SK-N-SH treated with all-trans-retinoic acid at 6 μM for 48 hours (cell line): ENCODE measurements around the gene ARFGEF2.
A peak's percentile ranks its signal among the peaks of the same experiment; 100 is the strongest.

Experiments used
- ATAC-seq: fragments of 200-7000 bp; cut with Tn5 transposase; 3 replicates; pipeline ENCODE4 v1.9.1; 2020; ENCODE audit warnings: mild to moderate bottlenecking, moderate library complexity
- ARNTL ChIP-seq: fragments of 450-650 bp; formaldehyde crosslinking; IDR thresholded peaks from 2 replicates; pipeline ENCODE4 v1.5.0; 2020; ENCODE audit warnings: low read depth, mild to moderate bottlenecking, moderate library complexity, borderline replicate concordance
- BACH2 ChIP-seq: fragments of 250-450 bp; sonication (Bioruptor Pico); IDR thresholded peaks from 2 replicates; pipeline ENCODE4 v1.9.0; 2021; ENCODE audit warnings: mild to moderate bottlenecking, borderline replicate concordance
- CREB5 ChIP-seq: fragments of 250-450 bp; sonication (Bioruptor Pico); IDR thresholded peaks from 2 replicates; pipeline ENCODE4 v1.5.1; 2020; ENCODE audit warnings: low read depth, mild to moderate bottlenecking, moderate library complexity
- CSDC2 ChIP-seq: fragments of 250-450 bp; sonication (Bioruptor Pico); IDR thresholded peaks from 2 replicates; pipeline ENCODE4 v1.5.0; 2020; ENCODE audit warnings: mild to moderate bottlenecking, moderate library complexity
- CSRNP3 ChIP-seq: fragments of 250-450 bp; sonication (Bioruptor Pico); IDR thresholded peaks from 2 replicates; pipeline ENCODE4 v1.5.1; 2021; ENCODE audit warnings: mild to moderate bottlenecking, moderate library complexity
- OSR1 ChIP-seq: fragments of 250-450 bp; sonication (Bioruptor Pico); IDR thresholded peaks from 2 replicates; pipeline ENCODE4 v1.8.0; 2022; ENCODE audit warnings: moderate library complexity, mild to moderate bottlenecking, inconsistent platforms
- RARB ChIP-seq: fragments of 250-450 bp; sonication (Bioruptor Pico); IDR thresholded peaks from 2 replicates; pipeline ENCODE4 v1.8.0; 2021; ENCODE audit warnings: mild to moderate bottlenecking, moderate library complexity
- SNAI2 ChIP-seq: fragments of 250-450 bp; sonication (Bioruptor Pico); IDR thresholded peaks from 2 replicates; pipeline ENCODE4 v1.5.0; 2020; ENCODE audit warnings: mild to moderate bottlenecking, moderate library complexity
- TCF4 ChIP-seq: fragments of 250-450 bp; sonication (Bioruptor Pico); IDR thresholded peaks from 2 replicates; pipeline ENCODE4 v1.8.0; 2021; ENCODE audit warnings: mild to moderate bottlenecking, moderate library complexity, borderline replicate concordance
- ZC3H10 ChIP-seq: fragments of 250-450 bp; sonication (Bioruptor Pico); IDR thresholded peaks from 2 replicates; pipeline ENCODE4 v1.5.1; 2021; ENCODE audit warnings: mild to moderate bottlenecking, moderate library complexity
- ZFP3 ChIP-seq: fragments of 250-450 bp; sonication (Bioruptor Pico); IDR thresholded peaks from 2 replicates; pipeline ENCODE4 v1.5.0; 2020; ENCODE audit warnings: mild to moderate bottlenecking, moderate library complexity
- ZFP30 ChIP-seq: fragments of 450-650 bp; formaldehyde crosslinking; IDR thresholded peaks from 2 replicates; pipeline ENCODE4 v1.5.0; 2022; ENCODE audit warnings: mild to moderate bottlenecking, moderate library complexity
- ZNF70 ChIP-seq: fragments of 450-650 bp; formaldehyde crosslinking; IDR thresholded peaks from 2 replicates; pipeline ENCODE4 v1.5.0; 2020; ENCODE audit warnings: mild to moderate bottlenecking, moderate library complexity
- ZNF8 ChIP-seq: fragments of 450-650 bp; formaldehyde crosslinking; IDR thresholded peaks from 2 replicates; pipeline ENCODE4 v1.5.0; 2020; ENCODE audit warnings: mild to moderate bottlenecking, moderate library complexity
- TF ChIP-seq, protein P1 (sequence below): fragments of 250-450 bp; sonication (Bioruptor Pico); IDR thresholded peaks from 2 replicates; pipeline ENCODE4 v1.5.0; 2020; ENCODE audit warnings: mild to moderate bottlenecking, moderate library complexity
- TF ChIP-seq, protein P2 (sequence below): fragments of 250-450 bp; sonication (Bioruptor Pico); IDR thresholded peaks from 2 replicates; pipeline ENCODE4 v1.8.0; 2021; ENCODE audit warnings: low read depth, mild to moderate bottlenecking, moderate library complexity, borderline replicate concordance

The ARFGEF2 gene

GRCh38 chr20:48909910-48910309 lies 11.6 kb upstream of the ARFGEF2 start:
- no peak for TF ChIP-seq RARB (CRISPR knock-in tag)
- TF ChIP-seq TCF4, result no peak
- no peak for TF ChIP-seq ZNF8 (CRISPR knock-in tag)
- TF ChIP-seq, protein P1, sequence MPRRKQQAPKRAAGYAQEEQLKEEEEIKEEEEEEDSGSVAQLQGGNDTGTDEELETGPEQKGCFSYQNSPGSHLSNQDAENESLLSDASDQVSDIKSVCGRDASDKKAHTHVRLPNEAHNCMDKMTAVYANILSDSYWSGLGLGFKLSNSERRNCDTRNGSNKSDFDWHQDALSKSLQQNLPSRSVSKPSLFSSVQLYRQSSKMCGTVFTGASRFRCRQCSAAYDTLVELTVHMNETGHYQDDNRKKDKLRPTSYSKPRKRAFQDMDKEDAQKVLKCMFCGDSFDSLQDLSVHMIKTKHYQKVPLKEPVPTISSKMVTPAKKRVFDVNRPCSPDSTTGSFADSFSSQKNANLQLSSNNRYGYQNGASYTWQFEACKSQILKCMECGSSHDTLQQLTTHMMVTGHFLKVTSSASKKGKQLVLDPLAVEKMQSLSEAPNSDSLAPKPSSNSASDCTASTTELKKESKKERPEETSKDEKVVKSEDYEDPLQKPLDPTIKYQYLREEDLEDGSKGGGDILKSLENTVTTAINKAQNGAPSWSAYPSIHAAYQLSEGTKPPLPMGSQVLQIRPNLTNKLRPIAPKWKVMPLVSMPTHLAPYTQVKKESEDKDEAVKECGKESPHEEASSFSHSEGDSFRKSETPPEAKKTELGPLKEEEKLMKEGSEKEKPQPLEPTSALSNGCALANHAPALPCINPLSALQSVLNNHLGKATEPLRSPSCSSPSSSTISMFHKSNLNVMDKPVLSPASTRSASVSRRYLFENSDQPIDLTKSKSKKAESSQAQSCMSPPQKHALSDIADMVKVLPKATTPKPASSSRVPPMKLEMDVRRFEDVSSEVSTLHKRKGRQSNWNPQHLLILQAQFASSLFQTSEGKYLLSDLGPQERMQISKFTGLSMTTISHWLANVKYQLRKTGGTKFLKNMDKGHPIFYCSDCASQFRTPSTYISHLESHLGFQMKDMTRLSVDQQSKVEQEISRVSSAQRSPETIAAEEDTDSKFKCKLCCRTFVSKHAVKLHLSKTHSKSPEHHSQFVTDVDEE (CRISPR knock-in tag), result no peak
- no peak for TF ChIP-seq ZFP3 (CRISPR knock-in tag)
- TF ChIP-seq CSRNP3, result no peak
- TF ChIP-seq ARNTL, result no peak
- TF ChIP-seq ZNF70 (CRISPR knock-in tag), result no peak
- TF ChIP-seq CREB5 (CRISPR knock-in tag), result no peak
- no peak for TF ChIP-seq CSDC2 (CRISPR knock-in tag)
- TF ChIP-seq, all 23 proteins: peak for 0
- no peak for ATAC-seq

DNA sequence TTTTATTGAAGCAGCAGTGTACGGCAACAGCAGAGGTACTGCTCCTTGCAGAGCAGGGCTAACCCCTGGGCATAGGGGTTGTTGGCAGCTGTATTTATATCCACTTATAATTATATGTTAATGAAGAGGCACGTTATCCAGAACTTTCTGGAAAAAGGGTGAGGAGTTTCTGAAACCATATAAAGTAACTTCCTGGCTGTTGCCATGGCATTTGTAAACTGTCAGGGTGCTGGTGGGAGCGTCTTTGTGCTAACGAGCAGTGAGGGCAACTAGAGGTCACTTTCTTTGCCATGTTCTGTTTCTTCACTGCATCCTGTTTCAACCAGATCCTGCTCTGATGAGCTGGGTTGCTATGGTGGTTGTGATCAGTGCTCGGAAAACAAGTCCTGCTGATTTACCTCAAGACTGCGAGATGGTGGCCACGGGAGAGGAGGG lies 11.1 kb upstream of the ARFGEF2 start:
- TF ChIP-seq ZNF70 (CRISPR knock-in tag), result no peak
- TF ChIP-seq ZC3H10 (CRISPR knock-in tag), result no peak
- TF ChIP-seq ZFP30 (CRISPR knock-in tag), result no peak
- ATAC-seq, result no peak

DNA sequence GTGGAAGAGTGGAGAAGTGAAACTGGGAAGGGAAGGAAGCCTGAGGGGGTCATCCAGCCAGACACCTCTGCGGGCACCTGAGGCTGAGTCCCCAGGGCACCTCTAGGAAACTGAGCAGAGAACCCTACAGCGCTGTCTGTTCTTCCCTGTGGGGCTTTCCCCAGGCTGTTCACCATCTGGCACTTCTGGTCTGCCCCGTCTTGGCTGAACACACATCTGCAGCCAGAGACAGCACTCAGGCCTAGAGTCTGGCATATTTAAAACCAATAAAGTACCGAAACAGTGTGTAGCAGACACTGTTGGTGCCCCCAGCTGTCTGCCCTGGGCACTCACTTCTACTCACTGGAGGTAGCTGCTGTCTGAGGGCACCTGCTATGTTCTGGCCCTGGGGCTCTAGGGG lies 9.4 kb upstream of the ARFGEF2 start:
- peak; percentile 37; the same call in 2 of the 3 replicates for ATAC-seq
- no peak for TF ChIP-seq ZFP30 (CRISPR knock-in tag)
- no peak for TF ChIP-seq OSR1 (CRISPR knock-in tag)
- TF ChIP-seq CREB5 (CRISPR knock-in tag), result no peak
- TF ChIP-seq, protein P2, sequence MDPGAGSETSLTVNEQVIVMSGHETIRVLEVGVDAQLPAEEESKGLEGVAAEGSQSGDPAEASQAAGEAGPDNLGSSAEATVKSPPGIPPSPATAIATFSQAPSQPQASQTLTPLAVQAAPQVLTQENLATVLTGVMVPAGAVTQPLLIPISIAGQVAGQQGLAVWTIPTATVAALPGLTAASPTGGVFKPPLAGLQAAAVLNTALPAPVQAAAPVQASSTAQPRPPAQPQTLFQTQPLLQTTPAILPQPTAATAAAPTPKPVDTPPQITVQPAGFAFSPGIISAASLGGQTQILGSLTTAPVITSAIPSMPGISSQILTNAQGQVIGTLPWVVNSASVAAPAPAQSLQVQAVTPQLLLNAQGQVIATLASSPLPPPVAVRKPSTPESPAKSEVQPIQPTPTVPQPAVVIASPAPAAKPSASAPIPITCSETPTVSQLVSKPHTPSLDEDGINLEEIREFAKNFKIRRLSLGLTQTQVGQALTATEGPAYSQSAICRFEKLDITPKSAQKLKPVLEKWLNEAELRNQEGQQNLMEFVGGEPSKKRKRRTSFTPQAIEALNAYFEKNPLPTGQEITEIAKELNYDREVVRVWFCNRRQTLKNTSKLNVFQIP (CRISPR knock-in tag), result no peak
- no peak for TF ChIP-seq CSRNP3
- TF ChIP-seq, protein P1 (CRISPR knock-in tag), result no peak
- TF ChIP-seq ZNF8 (CRISPR knock-in tag), result no peak
- no peak for TF ChIP-seq BACH2 (CRISPR knock-in tag)
- no peak for TF ChIP-seq ZC3H10 (CRISPR knock-in tag)
- TF ChIP-seq TCF4, result no peak
- TF ChIP-seq RARB (CRISPR knock-in tag), result no peak
- no peak for TF ChIP-seq SNAI2
